GF-D8 (cell line): ENCODE data around the gene SALL2.

Experiments used
- DNase-seq: peaks from one replicate; lab custom pipeline; 2025; lab: John Stamatoyannopoulos, UW

SALL2 gene

DNA sequence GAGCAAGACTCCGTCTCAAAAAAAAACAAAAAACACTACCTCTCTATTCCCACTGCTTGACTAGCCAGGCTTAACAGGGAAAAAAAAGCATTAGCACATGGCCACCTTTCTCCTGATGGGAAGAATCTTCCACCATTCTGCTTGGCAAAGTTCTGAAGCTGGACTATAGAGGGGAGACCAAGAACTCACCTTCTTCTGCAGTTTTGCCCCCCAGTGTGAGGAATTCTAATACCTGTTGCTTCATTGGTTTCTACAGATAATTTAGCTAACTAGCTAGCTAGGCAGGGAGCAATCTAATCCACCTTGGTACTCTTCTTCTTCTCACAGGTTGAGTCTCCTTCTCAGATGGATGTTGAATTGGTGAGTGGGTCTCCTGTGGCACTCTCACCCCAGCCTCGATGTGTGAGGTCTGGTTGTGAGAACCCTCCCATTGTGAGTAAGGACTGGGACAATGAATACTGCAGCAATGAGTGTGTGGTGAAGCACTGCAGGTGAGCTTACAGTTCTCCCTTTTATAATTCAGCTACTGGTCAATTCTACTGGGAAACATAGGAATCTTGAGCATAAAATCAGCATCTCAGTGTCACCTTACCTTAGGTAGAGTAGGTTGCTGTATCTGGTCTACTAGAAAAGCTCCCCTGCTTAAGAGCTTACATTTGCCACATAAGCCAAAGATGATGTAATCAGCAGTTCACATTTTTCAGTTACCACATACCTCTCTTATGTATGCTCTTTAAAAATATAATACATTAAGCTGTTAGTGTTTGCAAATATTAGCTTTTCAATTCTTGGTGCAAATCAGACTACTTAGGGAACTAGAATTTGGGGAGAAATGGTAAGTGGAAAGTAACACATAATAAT is 31.0 kb downstream of the SALL2 start:
- DNase-seq: peak; percentile 43

DNA sequence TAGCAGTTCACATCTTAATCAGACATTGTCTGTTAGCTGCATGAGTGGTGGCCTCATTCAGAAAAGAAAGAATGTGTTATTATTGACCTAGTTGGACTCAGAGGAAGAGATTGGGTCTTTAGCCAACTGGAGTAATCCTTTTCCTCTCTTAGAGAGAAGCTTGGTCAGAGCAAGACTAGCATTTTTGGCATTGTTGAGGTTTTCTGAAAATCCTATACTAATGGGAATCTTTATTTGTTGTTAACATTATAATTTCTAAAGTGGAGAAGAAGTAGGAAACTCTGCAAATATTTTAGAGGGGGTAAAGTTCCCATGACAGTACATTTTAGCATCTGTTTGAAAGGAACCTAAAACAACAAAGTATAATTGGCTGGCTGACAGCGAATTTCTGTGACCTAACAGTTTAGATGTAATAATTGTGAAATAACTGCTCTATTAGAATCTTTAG is 39.5 kb downstream of the SALL2 start:
- DNase-seq: no peak

DNA sequence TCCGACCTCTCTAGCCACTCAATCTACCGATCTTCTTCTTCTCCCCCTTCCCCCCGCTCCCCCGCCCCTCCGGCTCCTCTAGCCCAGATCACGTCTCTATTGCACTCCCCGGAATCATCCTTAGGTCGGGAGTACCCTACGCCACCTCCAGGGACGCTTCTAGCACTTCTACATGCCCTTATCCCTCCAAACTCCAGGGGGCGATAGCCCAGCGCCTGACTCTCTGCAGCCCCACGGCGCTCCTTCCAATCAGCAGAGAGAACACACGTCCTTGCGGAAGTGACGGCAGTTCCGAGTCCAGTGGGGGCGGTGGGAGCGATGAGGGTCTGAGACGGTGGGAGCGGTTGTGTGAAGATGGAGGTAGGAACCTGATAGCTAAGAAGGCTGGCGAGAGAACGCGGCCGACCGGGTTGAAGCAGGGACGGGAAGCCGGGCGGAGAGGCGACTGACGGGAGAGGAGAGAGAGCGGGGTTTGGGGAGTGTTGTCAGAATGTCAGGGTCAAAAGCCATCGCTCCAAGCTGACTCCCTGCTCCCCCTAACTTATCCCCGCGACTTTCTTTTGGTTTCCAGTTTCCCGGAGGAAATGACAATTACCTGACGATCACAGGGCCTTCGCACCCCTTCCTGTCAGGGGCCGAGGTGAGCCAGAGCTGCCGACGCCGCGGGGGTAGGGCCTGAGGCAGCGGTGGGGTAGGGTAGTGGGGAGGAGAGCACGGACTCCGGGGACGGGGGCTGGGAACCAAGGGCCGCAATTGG is 49.0 kb downstream of the SALL2 start, which contains the start of the genes RAB2B and TOX4:
Gene RAB2B, minus strand, starts transcription at position 35 of the 757 bp plus-strand sequence. CDS start 87 bp downstream, outside the sequence.
Gene TOX4, plus strand, starts transcription at position 271 of the 757 bp plus-strand sequence. Its CDS starts 84 bp downstream, at position 355.
- peak; percentile 97 for DNase-seq

DNA sequence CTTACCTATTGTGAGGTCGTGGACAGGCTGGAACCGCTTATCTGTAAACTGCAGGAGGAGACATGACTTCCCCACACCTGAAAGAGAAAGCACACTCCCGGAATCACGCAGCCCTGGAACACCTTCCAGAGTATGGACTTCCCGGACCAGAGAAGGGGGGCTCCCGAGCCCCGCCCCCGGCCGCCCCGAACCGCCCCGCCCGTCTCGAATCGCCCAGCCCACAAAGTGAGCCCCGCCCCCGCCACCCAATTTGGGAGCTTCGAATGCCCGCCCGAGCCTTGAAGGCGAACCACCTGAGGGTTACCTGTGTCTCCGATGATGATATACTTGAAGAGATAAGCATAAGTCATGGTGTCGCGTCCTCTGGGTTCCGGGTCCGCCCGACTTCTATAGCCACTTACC is 49.6 kb downstream of the SALL2 start:
- DNase-seq: no peak

DNA sequence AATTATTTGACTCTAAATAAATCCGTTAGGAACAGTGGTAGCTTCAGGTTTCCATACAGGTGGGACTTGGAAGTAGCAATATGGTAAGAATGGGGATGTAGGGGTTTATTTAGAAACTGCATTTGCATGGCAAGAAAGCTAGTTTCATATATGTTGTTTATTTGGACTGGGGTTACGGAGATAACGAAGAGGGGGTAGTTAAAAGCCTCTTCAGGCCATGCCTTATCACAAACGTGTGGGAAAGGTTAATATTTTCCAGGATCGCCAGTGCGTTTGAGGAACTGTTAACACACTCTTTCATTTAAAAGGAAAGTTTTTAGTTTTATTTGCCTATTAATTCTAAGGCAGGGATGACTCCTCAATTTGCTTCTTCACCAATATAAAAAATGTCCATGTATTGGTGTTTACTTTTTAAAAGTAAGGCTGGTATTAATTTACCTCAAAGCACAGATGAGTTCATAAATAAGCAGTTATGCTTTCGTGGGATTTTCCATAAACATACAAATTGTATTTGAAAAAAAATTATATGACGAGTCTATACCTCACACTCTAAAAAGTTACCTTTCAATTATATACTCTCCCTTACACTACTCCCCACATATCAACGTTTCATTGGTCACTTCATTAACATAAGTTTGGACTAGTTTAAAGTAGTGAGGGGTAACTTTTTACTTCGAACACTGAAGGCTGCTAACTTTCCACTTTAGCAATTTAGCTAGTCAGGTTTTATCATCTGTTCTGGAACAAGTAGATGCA is 50.2 kb downstream of the SALL2 start:
- DNase-seq: no peak
